Gastroesophageal sphincter (tissue), 4 donors: ENCODE measurements around the gene APBA1. TPM values are rescaled to one million over a fixed set of nuclear protein-coding genes. Genes with fewer than 3 reads are reported as not detected.

ENCODE experiments used
- ATAC-seq: fragments of 150-250 bp; one replicate; pipeline ENCODE4 v1.9.1; 2016; ENCODE audit warnings: mild to moderate bottlenecking, moderate library complexity
- H3K27ac ChIP-seq, 4 donors: fragments of 200-600 bp; sonication (generic) in 3 of 4; 1 replicate in 3 of 4; 2 replicates in 1 of 4; pipeline ENCODE4 v1.5.1; 2016 to 2019
- H3K27me3 ChIP-seq: fragments of 200-600 bp; sonication (generic); one replicate; pipeline ENCODE4 v1.5.1; 2019
- H3K36me3 ChIP-seq, 2 donors: fragments of 200-600 bp; sonication (generic); one replicate each; pipeline ENCODE4 v1.5.1; 2019; ENCODE audit warnings: control low read depth in 1 of 2
- H3K4me1 ChIP-seq, 3 donors: fragments of 200-600 bp; sonication (generic); 1 replicate in 2 of 3; 2 replicates in 1 of 3; pipeline ENCODE4 v1.5.1; 2016 to 2019; ENCODE audit warnings: control low read depth in 2 of 3
- H3K4me3 ChIP-seq, 2 donors: fragments of 200-600 bp; sonication (generic); one replicate each; pipeline ENCODE4 v1.5.1; 2019; ENCODE audit warnings: mild to moderate bottlenecking in 1 of 2, moderate library complexity in 1 of 2
- H3K9me3 ChIP-seq, 3 donors: fragments of 200-600 bp; sonication (generic); one replicate each; pipeline ENCODE4 v1.5.1; 2017 to 2019; ENCODE audit warnings: control low read depth in 2 of 3
- EP300 ChIP-seq: sonication (generic); formaldehyde crosslinking; IDR thresholded peaks from one replicate; pipeline ENCODE4 v1.6.1; 2017; ENCODE audit warnings: antibody characterized with exemption, mild to moderate bottlenecking
- POLR2A ChIP-seq, 2 donors: fragments of 450-650 bp; IDR thresholded peaks; one replicate each; pipeline ENCODE4 v1.6.1; 2017; ENCODE audit warnings: antibody characterized with exemption in 2 of 2, mild to moderate bottlenecking in 2 of 2, moderate library complexity in 1 of 2
- POLR2AphosphoS5 ChIP-seq: sonication (generic); formaldehyde crosslinking; IDR thresholded peaks from one replicate; pipeline ENCODE4 v1.6.1; 2017; ENCODE audit warnings: antibody characterized with exemption
- WGBS, 2 donors: methylation state at CpG; one replicate each; pipeline ENCODE4 v1.1.5; 2018; ENCODE audit warnings: low coverage in 1 of 2; 5-methylcytosine and 5-hydroxymethylcytosine counted together
- total RNA-seq, 4 donors: library from RNA; depleted of rRNA; stranded (reverse); fragments of >200 nt; gene quantifications; one replicate each; pipeline ENCODE4 v1.1.0, GENCODE V29; 2016
- TF ChIP-seq, protein P1 (sequence below), 4 experiments: fragments of 200-600 bp in 2 of 4; fragments of 450-650 bp in 2 of 4; sonication (generic) in 1 of 4; IDR thresholded peaks; one replicate each; pipeline ENCODE4 v1.5.1; 2017 to 2019; ENCODE audit warnings: antibody characterized with exemption in 4 of 4, mild to moderate bottlenecking in 2 of 4, moderate library complexity in 2 of 4

Gene APBA1
- total RNA-seq, 4 donors from 2014 or later = 4.7 to 10.5 (median 5.8) TPM

DNA sequence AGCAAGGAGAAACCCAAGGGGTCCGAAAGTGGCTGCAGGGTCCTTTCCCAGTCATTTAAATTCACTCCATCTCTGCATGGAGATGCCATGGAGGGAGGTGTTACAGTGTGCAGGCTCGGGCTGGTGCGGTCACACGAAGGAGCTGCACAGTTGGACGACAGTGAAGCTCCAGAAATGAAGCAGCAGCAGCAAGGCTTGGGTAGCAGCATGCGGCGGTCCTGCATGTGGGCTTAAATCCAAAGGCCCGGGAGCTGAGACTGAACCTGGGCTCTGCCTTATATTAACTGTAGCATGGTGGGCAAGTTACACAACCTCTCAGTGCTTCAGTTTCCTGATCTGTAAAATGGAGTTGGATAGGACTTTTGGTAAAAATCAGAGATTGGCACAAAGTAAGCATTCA is 51.4 kb downstream of the APBA1 start:
- 83 to 97% methylated on average over 1 to 8 of the region's 8 CpGs for WGBS, 2 donors

DNA sequence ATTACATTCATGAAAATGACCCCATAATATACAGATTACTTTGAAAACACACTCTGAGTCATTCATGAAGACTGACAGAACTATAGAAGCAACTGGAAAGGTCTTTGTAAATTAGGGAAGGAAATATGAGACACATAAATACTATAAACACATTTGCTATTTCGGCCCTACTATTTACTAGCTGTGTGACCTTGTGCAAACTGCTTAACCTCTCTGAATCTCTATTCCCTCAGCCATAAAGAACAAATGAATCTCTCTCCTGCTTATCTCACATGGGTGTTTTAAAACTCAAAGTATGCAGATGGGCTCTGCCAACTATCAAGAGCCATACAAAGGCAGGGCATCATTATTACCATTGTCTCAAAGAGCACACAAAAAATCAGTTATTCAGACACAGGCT is 52.9 kb downstream of the APBA1 start:
- Histone ChIP-seq H3K27ac (no peak overlapping the region), H3K4me3 (no peak overlapping the region), H3K36me3 (no peaks in the 10 kb centered on the region), H3K4me1 (no peaks in the 10 kb centered on the region), H3K27me3 (no peaks in the 10 kb centered on the region), H3K9me3 (no peaks in the 10 kb centered on the region)
- TF ChIP-seq, protein P1, sequence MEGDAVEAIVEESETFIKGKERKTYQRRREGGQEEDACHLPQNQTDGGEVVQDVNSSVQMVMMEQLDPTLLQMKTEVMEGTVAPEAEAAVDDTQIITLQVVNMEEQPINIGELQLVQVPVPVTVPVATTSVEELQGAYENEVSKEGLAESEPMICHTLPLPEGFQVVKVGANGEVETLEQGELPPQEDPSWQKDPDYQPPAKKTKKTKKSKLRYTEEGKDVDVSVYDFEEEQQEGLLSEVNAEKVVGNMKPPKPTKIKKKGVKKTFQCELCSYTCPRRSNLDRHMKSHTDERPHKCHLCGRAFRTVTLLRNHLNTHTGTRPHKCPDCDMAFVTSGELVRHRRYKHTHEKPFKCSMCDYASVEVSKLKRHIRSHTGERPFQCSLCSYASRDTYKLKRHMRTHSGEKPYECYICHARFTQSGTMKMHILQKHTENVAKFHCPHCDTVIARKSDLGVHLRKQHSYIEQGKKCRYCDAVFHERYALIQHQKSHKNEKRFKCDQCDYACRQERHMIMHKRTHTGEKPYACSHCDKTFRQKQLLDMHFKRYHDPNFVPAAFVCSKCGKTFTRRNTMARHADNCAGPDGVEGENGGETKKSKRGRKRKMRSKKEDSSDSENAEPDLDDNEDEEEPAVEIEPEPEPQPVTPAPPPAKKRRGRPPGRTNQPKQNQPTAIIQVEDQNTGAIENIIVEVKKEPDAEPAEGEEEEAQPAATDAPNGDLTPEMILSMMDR (IDR thresholded peaks at IDR 0.05) = no peak
- TF ChIP-seq POLR2AphosphoS5 (no peak), POLR2A (IDR thresholded peaks at IDR 0.05) (no peak), EP300 (no peak)
- WGBS, 2 donors = 67 to 93% methylated on average over 1 of the region's 1 CpG
- ATAC-seq = no peak

More for the DNA sequence above, 51.4 kb downstream of the APBA1 start:
- no peaks in the 10 kb centered on the region for H3K36me3 ChIP-seq
- no peak for ATAC-seq
- no peak overlapping the region for H3K27ac ChIP-seq
- TF ChIP-seq, protein P1 (IDR thresholded peaks at IDR 0.05) = no peak
- TF ChIP-seq EP300 (no peak), POLR2AphosphoS5 (no peak), POLR2A (IDR thresholded peaks at IDR 0.05) (no peak)
- no peak overlapping the region for H3K4me3 ChIP-seq
- H3K27me3 ChIP-seq = no peaks in the 10 kb centered on the region
- no peaks in the 10 kb centered on the region for H3K9me3 ChIP-seq
- no peaks in the 10 kb centered on the region for H3K4me1 ChIP-seq

DNA sequence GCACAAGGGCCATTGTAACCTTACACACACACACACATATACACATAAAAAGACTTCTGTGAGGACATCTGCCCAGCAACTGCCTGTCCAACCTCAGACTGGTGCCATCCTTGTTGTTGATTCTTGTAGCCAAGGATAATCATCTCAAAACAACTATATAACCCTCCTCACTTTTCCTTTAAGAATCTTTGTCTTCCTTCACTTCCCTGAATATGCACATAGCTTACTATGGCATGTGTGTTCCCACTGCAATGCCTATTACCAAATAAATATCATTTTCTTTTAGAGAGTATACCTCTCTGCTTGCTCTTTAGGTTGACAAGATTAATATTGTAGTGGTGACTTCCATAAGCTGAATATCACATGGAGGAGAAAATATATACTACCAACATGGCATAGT is 55.2 kb downstream of the APBA1 start:
- no peak for TF ChIP-seq EP300
- TF ChIP-seq POLR2AphosphoS5 = no peak
- no peak for TF ChIP-seq POLR2A (IDR thresholded peaks at IDR 0.05)
- TF ChIP-seq, protein P1 (IDR thresholded peaks at IDR 0.05) = no peak
- no peak overlapping the region for H3K27ac ChIP-seq
- no peaks in the 10 kb centered on the region for H3K36me3 ChIP-seq
- no peaks in the 10 kb centered on the region for H3K9me3 ChIP-seq
- no peak for ATAC-seq
- no peak overlapping the region for H3K4me3 ChIP-seq
- no peaks in the 10 kb centered on the region for H3K4me1 ChIP-seq
- H3K27me3 ChIP-seq = no peaks in the 10 kb centered on the region

DNA sequence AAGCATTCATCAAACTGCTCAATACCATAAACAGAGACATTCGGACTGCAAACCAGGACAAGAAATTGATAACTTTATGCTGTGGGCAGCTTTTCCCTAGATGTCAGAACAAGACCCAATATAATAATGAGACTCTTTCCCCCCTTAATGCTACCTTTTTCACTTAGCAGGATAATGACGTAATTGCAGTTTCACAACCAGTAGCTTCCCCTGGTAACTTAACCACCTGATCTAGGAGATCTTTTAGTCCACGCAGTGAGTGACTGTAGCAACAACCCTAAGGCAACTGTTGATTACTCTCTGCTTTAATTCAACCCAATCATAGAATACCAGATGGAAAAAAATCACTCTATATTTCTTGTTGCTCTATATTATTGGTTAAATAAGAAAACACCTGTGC is 56.3 kb downstream of the APBA1 start:
- 89 to 98% methylated on average over 3 of the region's 3 CpGs for WGBS, 2 donors
- H3K4me1 ChIP-seq = no peaks in the 10 kb centered on the region
- H3K27ac ChIP-seq = no peak overlapping the region
- no peak for ATAC-seq
- no peaks in the 10 kb centered on the region for H3K36me3 ChIP-seq
- no peak overlapping the region for H3K4me3 ChIP-seq
- H3K9me3 ChIP-seq = no peaks in the 10 kb centered on the region
- no peaks in the 10 kb centered on the region for H3K27me3 ChIP-seq
- TF ChIP-seq EP300 = no peak
- TF ChIP-seq POLR2AphosphoS5 = no peak
- no peak for TF ChIP-seq POLR2A (IDR thresholded peaks at IDR 0.05)
- TF ChIP-seq, protein P1 (IDR thresholded peaks at IDR 0.05) = no peak

DNA sequence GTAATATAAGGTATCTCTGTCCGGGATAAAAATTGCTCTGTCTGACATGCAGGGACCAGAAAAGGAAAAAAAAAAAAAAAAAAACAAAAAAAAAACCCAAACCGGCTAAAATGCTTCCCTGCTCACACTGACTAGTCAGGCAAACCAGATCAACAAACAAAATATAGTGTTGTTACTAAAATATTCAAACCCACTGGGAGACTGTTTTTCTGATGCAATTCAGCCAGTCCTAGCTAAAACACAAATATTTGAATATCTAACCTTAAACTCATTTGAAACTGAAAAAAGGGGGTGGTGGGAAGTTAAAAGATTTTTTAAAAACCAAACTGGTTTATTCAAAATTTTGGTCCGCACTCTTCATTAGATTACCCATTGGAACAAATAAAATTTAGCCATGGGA is 61.0 kb downstream of the APBA1 start:
- Histone ChIP-seq H3K27me3 (no peaks in the 10 kb centered on the region), H3K27ac (no peak overlapping the region), H3K36me3 (no peaks in the 10 kb centered on the region), H3K9me3 (no peaks in the 10 kb centered on the region), H3K4me3 (no peak overlapping the region), H3K4me1 (no peaks in the 10 kb centered on the region)
- WGBS, 2 donors = 63 to 79% methylated on average over 2 to 3 of the region's 3 CpGs
- no peak for TF ChIP-seq POLR2A (IDR thresholded peaks at IDR 0.05)
- no peak for ATAC-seq

DNA sequence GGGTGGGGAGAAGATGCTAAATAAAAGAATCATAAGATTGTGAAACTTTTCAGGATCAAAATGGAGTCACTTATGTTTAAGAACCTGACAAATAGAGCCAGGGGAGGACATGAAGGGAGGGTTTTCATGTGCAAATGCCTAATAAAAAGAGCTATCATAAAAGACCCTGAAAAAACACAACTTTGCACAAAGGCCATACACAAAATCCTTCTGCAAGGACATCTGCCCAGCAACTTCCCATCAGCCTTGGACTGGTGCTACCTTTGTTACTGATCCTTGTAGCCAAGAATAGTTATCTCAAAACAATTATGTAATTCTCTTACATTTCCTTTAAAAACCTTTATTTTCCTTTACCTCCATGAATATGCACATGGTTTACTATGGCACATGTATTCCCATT is 63.0 kb downstream of the APBA1 start:
- Histone ChIP-seq H3K4me3 (no peak overlapping the region), H3K36me3 (no peaks in the 10 kb centered on the region), H3K27ac (no peak overlapping the region), H3K9me3 (no peaks in the 10 kb centered on the region), H3K4me1 (no peaks in the 10 kb centered on the region), H3K27me3 (no peaks in the 10 kb centered on the region)
- no peak for TF ChIP-seq POLR2A (IDR thresholded peaks at IDR 0.05)
- TF ChIP-seq POLR2AphosphoS5 = no peak
- no peak for TF ChIP-seq EP300
- TF ChIP-seq, protein P1 (IDR thresholded peaks at IDR 0.05) = no peak
- no peak for ATAC-seq
